Renal cortical epithelial cell (primary cell): ENCODE measurements around the gene DIDO1. TPM values are rescaled to one million over a fixed set of nuclear protein-coding genes. Genes with fewer than 3 reads are reported as not detected.
"Not testable (repeated sequence)": the region's sequence is repeated elsewhere in the genome, so short reads cannot be mapped to it uniquely, and the experiment has no call there.

Experiments used
- DNase-seq: peaks from one replicate; pipeline ENCODE4 v3.0.0-alpha.2; 2011; ENCODE audit warnings: low read depth
- total RNA-seq: library from RNA; depleted of rRNA; stranded (reverse); fragments of >200 nt; gene quantifications from 2 replicates; pipeline ENCODE4 v1.2.3, GENCODE V29; 2014

The DIDO1 gene
- total RNA-seq, 1 donor from 2014 or later = 58.1 TPM

- DNase-seq = no peak
These were observed 71.2 kb downstream of the DIDO1 start for GRCh38 chr20:62855120-62855519.

- DNase-seq = no peak
These were observed 72.2 kb downstream of the DIDO1 start for GRCh38 chr20:62854121-62854520.

- DNase-seq = not testable (repeated sequence)
These were observed 73.0 kb downstream of the DIDO1 start for GRCh38 chr20:62853304-62853703.

DNA sequence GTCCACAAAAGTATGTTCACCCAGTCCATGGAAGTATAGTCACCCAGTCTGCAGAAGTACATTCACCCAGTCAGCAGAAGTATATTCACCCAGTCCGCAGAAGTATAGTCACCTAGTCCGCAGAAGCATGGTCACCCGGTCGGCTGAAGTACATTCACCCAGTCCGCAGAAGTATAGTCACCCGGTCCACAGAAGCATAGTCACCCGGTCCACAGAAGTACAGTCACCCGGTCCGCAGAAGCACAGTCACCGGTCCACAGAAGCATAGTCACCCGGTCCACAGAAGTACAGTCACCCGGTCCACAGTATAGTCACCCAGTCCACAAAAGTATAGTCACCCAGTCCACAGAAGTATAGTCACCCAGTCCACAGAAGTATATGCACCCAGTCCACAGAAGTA, 73.5 kb downstream of the DIDO1 start:
- no peak for DNase-seq

DNA sequence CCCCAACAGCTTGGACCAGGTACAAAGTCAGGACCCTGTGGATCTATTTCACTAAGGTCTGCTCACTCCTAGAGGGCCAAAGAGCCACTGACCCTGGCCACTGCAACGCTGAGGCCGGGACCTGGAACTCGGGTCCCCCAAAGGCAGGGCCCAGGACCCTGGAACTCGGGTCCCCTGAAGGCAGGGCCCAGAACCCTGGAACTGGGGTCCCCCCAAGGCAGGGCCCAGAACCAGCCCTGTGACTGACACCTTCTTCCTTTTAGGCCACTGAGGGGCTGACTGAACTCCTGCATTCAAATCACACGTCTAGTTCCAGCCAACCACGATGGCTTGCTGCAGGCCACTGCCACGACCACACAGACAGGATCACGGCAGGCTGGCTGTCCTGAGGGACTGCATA, 74.1 kb downstream of the DIDO1 start:
- no peak for DNase-seq

DNA sequence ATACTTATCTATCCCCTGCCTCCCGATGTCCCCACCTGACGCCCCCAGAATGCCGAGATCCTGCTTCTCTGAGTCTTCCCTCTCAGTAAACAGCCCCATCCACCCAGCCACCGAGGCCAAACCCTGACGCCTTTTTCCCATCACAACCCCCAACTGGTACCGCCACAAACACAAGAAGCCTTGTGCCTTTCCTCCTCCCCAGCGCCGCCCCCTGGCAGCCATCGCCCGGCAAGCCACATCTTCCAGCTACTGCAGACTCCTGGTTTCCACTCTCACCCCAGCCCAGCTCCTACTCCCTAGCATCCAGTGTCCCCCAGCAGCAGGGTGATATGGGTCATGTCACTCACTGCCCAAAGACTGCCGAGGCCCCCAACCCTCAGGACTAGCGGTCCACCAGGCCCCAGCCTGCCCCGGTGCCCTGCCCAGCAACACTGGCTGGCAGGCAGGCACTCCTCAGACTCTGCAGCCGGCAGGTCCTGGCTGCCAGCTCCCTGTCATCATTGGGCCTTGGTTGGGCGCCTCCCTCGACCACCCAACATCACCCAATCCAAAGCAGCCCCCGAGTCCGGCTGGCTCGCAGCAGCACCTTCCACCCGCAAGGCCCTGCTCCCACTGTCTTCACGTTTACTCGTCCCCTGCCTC, 75.9 kb downstream of the DIDO1 start:
- DNase-seq = no peak

- no peak for DNase-seq
These were observed 76.9 kb downstream of the DIDO1 start for GRCh38 chr20:62849431-62849830.

DNA sequence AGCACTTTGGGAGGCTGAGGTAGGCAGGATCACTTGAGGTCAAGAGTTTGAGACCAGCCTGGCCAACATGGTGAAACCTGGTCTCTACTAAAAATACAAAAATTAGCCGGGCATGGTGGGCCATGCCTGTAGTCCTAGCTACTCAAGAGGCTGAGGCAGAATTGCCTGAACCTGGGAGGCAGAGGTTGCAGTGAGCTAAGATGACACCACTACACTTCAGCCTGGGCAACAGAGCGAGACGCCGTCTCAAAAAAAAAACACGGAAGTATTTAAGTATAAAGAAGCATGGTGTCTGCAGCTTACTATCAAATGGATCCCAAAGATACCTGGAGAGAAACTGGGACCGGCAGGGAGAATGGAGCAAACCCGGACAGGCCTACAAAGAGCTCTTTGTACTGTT, 77.4 kb downstream of the DIDO1 start:
- not testable (repeated sequence) for DNase-seq

DNA sequence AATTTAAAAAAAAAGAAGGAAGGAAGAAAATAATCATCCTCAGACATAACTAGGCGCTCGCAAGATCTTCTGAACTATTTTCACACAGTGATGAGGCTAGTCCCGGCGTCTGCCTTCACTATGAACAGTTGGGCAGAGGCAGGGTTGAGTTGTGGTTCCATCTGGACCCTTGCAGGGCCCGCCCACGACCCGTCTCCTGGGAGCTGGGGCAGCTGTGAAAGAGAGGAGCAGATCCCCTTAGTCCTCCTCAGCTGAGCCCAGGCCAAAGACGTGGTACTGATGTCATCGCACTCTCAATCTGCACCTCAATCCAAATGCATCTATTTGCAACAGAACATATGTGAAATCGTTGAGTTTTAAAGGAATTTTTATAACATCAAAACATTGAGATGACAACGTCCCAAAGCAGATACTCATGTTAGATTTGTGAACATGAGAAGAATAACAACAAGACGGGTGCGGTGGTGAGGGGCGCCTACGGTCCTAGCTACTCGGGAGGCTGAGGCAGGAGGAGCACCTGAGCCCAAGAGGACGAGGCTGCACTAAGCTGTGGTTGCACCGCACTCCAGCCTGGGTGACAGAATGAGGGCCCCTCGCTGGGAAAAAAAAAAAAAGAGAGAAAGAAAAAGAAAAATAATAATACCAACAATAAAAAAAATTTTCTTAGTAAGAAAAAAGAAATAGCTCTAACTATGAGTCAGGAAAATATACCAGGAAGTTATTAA, 80.0 kb downstream of the DIDO1 start:
- DNase-seq = no peak

- DNase-seq = no peak
These were observed 80.7 kb downstream of the DIDO1 start for GRCh38 chr20:62845416-62846160.

DNA sequence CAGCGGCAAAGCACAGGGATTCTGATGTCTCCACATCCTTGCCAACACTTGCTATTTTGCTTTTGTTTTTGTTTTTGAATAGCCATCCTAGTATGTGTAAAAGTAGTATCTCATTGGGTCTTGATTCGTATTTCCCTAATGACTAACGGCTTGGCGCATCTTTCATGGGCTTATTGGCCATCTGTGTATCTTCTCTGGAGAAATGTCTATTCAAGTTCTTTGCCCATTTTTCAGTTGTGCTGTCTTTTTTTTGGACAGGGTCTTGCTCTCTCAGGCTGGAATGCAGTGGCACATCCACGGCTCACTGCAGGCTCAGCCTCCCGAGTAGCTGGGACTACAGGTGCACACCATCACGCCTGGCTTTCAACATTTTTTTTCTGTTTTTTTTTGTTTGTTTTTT, 82.1 kb downstream of the DIDO1 start:
- no peak for DNase-seq

DNA sequence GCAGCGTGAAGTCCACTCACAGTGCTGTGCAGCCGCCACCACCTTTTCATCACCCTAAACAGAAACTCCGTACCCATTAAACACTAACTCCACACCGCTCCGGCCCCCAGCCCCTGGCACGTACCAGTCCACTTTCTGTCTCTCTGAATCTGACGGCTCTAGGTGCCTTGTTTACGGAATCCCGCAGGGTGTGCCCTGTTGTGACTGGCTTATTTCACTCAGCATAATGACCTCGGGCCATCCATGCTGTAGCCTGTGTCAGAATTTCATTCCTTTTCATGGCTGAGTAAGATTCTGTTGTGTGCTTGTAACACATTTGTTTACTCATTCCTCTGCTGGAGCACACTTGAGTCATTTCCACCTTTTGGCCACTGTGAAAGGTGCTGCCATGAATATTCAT, 82.6 kb downstream of the DIDO1 start:
- peak; percentile 88 for DNase-seq

GRCh38 chr20:62841705-62842212, 84.5 kb downstream of the DIDO1 start:
- DNase-seq = no peak

DNA sequence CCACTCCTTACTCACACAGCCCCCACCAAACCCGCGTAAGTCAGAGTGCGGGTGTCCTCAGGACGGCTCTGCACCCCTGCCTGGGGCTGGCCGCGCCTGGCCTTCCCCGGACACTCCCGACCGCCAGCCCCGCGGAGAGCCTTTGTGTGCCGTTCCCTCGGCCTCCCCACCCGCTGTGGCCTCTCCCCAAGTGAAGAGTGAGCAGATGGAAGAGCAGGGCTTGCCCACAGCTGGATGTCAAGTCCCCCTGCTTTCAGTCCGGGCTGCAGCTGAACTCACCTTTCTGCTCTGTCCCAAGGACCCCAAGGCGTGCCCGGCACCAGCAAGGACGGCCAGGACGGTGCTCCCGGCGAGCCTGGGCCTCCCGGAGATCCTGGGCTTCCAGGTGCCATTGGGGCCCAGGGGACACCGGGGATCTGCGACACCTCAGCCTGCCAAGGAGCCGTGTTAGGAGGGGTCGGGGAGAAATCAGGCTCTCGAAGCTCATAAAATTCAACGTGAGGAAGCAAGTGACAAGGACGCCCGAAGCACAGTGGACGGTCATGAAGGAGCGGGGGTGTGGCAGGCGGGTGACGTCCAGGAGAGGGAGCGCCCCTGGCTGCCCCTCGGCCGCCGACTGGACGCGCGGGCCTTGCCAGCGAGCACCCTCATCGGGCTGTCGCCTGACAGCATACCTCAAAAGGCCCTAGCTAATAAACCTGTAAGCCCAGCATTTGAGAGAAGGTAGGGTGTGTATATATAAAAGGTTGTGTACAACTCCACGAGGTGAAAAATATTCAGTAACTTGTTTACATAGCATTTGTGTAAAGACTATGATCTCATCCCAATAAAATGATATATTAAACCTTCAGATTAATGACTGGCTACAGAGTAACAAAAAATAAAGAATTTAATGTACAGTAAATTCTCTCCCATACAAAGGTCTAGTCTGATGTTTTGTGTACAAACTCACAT, 85.8 kb downstream of the DIDO1 start:
- no peak for DNase-seq

DNA sequence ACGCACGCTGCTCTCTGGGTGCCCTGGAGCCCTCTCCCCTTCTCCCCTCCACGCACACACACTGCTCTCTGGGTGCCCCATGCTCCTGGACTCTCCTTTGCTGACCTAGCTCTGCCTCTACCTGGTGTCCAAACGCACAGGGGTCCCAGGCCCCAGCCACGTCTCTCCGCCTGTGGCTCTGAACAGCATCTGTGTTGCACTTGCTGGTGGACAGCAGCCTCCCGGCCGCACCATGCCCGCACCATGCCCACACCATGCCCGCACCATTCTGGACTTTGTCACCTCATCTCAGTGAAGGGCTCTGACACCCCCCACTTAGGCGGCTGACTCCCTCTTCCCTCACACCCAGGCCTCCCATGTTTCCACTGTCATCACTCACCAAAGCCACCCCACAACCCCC, 86.5 kb downstream of the DIDO1 start:
- no peak for DNase-seq

DNA sequence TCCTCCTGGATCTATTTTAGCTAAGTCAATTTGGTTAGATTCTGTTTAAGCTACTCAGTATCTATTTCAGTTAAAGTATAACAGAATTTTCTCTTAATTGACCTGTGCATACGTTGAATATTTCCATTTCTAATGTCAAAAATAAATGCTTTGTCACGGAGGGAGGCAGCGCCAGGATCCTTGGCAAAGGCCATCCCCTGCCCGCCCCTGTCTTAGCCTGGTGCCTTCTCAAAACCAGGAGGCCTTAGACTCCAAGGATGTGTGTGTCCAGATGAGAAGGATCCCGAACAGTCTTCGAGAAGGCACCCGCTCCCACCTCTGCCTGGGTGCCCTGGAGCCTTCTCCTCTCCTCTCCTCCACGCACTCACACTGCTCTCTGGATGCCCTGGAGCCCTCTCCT, 87.0 kb downstream of the DIDO1 start:
- no peak for DNase-seq

DNA sequence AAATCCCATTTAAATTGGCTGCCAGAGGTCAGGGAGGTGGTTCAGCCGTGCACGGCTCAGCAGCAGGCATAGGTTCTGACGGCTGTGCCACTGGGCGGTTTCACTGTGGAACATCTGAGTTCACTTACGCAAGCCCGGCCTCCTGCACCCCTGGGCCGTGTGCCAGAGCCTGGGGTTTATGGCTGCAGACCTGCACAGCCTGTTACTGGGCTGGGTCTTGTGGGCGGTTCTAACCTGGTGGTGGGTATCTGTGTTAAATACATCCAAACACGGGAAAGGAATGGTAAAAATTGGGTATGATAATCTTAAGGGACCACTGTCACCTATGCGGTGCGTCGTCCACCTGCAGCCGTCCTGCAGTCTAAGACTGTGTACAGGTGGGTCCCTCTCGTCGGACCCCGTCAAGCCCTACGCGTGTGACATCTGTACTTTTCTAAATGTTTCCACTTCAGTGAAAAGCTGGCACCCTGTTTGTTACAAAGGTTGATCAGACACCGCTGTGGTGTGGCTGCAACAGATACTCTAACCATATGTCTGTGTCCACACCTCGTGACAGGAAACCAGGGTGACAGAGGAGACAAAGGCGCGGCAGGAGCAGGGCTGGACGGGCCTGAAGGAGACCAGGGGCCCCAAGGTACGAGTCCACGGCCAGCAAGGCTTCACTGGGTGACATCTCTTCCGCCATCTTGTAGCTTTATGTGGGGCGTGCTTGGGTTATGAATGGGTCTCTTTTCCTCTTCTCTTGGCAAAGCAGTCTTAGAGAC, 88.0 kb downstream of the DIDO1 start:
- DNase-seq = peak; percentile 77

DNA sequence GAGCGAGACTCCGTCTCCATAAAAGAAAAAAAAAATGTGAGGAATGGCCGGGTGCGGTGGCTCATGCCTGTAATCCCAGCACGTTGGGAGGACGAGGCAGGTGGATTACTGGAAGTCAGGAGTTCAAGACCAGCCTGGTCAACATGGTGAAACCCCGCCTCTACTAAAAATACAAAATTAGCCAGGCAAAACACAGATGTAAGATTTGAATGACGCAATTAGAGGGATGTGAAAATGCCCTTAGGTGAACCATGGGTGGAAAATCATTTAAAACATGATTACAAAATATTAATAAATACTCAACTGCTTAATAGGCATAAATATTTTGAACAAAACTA, 88.5 kb downstream of the DIDO1 start:
- no peak for DNase-seq

DNA sequence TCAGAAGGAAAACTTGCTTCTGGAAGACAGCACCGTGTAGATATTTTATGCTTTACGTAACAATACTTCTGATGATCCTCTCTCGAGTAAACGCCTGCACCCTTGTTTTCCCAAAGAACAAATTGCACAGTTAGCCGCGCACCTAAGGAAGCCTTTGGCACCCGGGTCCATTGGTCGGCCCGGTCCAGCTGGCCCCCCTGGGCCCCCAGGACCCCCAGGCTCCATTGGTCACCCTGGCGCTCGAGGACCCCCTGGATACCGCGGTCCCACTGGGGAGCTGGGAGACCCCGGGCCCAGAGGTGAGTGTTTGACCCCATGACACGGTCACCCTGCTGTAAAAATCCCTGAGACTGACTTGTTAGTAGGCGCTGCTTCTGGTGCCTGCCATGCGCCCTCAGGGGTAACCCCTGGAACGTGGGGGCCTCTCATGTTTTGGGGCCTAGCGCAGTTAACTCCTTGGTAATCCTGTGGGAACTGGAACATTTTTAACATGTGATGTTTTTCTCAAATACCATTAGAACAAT, 89.3 kb downstream of the DIDO1 start:
- DNase-seq = no peak

DNA sequence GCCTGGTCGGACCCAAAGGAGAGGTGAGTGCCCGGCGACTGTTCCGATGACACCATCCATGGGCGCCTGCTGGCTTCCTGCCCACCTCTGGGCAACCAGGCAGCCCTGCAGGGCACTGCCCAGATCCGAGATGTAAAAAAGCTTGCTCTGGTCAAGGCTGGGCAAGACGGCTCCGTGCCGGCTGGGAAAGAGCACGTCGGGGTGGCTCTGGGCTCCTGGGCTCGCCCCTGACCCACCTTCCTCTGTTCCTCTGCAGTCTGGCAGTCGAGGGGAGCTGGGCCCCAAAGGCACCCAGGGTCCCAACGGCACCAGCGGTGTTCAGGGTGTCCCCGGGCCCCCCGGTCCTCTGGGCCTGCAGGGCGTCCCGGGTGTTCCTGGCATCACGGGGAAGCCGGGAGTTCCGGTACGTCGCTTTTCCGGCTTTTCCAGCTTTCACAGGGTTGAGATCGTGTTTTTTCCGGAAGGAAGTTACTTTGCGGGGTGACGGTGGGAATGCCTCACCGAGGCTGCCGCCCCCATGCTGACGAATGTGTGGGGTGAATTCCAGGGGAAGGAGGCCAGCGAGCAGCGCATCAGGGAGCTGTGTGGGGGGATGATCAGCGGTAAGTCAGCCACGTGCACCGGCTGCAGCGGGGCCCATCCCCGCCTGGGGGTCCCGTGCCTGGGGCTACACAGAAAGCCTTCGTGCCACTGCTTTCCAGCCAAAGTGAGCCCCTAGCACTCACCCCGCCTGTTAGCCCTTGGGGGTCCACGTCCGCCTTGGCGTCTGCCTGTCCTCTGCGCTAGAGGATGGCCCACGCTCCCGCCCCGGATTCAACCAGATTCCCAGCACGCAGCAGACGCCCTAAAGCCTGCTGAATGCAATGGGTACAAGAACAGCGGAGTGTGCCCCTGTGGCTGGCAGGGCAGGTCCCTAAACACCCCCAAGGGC, 90.1 kb downstream of the DIDO1 start:
- no peak for DNase-seq
